ENCODE results near the gene ST8SIA4.

ST8SIA4 gene

DNA sequence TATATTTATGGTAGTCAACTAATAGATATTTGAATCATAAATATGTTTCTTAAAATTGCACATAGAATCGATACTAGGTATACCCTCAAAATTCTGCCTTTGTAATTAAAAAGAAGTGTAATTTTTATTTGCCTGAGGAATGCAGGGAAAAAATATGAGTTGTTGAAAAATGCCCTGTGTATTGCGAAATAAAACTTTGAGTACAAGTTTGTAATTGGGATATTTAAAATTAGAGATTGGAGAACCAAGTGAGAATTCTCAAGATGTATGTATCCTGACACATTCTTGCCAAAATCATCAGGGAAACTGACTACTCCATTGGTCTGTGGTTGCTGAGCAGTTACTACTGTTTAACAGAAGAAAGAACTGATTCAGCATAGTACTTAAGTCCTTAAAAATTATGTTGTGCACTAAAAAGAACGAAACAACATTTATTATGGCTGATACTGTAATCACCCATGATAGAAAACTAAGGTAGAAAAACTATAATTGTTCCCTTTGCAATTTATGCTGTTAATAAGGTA is 36.0 kb downstream of the ST8SIA4 start:
- no peak for DNase-seq (ENCODE audit: low spot score)

DNA sequence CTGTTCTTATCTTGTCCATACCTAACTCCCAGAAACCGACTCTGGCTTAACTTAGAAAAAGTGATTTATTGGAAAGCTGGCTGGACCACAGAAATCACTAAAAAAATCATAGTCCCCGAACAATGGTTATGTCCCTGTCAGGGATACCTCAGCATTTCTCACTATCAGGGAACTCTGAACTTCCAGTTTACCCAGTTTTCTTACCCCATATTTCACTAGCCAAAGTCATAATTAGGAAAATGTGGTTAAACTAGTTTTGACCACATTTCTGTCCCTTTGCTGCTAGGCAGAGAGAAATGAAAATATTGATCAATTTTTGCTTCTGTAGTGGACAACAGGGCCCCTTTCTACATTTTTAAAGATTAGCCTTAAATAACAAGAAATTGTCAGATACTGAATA is 38.2 kb downstream of the ST8SIA4 start:
- no peak for DNase-seq (ENCODE audit: low spot score)

DNA sequence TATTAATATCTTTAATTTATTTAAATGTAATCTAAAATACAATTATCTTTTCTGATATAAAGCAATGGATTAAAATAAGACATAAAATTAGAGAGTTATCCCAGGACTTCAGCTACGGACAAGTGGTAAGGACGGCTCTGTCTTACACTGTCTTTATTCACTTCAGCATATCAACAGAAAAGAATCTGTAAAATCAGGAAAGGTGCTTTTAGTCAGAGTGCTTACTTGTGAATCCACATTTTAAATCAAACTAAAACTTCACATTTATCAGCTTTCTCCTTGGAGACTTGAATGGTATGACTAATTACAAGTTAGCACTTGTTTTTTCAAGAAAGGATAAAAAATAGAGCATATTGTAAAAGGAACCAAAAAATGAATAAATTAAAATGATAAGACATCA is 39.3 kb downstream of the ST8SIA4 start:
- DNase-seq (ENCODE audit: low spot score), result no peak

DNA sequence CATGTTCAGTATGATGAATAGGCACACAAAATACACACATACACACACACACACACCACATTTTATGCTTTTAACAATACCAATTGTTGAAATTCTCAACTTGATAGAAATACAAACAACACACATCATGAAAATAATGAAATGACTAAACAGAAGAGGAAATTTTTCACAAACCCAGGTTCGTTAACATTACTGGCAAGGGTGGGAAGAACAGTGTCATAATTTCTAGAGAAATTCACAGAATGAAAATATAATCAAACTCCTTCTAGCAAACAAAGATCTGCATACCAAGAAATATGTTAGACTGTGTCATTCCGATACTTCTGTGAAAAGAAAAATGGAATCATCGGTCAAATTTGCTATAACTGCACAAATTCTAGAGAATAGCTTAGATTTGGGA is 41.9 kb downstream of the ST8SIA4 start:
- DNase-seq (ENCODE audit: low spot score), result no peak

DNA sequence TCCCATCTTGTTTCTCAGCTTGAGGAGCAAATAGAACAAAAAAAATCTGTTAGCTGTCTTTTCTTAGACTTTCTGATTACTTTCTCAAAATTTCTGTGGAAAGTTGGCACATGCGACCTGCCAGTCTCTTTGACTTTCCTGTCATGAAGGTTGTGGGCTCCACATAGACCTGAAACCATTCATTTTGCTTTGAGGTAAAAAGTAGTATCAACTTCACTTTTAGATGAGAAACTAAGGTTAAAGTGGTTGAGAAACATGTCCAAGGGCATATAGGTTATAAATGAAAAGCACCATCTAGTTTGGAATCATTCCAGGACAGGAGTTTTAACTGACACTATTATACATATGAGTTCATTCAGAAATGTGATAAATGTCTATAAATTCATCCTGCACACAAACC is 42.7 kb downstream of the ST8SIA4 start:
- no peak for DNase-seq (ENCODE audit: low spot score)

DNA sequence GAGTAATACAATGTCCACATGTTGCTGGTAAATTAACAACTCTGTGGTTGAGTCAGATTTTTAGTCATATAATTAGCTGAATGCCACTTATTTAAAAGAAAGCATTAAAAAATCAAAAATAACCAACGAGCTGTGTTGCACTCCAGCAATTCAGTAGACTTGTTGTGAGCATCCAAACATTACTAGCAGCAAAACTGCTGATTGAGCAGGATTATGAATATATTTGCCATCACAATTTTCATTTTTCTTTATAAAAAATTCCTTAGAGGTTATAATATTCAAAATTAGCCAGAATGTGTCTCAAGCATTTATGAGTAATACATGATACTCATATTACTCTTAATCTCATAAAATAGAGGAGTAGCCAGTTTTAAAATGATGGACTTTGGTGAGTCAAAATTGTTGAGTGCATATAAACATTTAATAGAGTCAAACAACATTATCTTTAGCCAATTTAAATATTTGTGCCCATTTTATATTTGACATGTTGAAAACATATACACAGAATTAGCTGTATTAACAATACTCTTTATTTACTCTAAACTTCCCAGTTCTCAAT is 44.0 kb downstream of the ST8SIA4 start:
- no peak for DNase-seq (ENCODE audit: low spot score)

DNA sequence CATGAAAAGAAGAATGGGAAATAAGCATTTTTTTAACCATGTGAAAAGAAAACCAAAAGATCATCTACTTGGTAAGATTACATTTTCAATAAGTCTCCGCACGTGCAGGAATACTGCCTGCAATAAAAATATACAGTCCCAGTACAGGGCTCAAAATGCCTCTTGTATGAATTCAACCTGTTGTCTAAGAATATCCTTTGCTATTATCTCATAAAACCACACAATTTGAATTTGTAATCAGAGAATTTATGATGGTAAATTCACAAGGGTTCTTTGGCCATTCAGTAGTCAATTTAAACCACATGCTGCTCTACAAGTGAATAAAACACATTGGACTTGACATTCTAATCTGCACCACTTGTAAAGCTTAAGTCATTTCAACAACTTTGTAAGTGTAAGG is 46.6 kb downstream of the ST8SIA4 start:
- DNase-seq (ENCODE audit: low spot score), result no peak

DNA sequence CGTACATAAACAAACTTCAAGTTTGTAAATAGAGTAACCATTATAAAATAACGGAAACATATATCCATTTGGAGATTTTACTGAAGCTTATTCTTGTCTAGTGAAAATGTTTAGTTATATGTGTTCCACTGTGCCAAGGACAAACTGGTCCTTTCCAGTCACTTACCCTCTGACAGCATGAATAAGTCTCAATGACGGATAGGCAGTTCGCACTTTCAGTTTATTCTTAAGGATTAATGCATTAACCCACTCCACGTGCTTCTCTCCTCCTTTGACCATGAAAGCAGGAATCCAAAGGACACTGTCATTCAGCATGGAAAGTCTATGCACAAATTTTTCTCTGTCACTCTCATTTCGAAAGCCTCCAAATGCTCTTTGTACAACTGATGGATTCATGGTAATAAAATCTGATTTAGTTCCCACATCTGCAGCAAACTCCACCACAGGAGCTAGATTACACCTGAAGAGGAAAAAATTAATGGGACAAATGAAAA is 47.1 kb downstream of the ST8SIA4 start:
- no peak for DNase-seq (ENCODE audit: low spot score)

DNA sequence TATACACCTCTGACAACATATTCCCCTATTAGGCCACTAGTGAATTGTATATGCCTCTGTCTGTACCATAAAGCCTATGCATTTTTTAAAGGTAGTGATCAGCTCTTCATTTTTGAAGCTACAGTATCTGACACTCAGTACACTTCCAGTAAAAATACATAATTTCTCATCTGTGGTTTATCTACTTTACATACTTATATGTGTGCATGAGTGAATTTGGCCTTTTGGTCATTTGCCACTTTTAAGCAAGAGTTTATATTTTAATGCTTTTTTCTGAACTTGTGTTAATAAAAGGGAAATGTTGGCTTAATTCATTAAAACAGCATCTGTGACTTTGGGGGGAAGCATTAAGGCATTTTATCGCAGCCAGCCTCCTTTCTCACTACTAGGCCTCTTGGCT is 47.8 kb downstream of the ST8SIA4 start:
- DNase-seq (ENCODE audit: low spot score), result no peak

DNA sequence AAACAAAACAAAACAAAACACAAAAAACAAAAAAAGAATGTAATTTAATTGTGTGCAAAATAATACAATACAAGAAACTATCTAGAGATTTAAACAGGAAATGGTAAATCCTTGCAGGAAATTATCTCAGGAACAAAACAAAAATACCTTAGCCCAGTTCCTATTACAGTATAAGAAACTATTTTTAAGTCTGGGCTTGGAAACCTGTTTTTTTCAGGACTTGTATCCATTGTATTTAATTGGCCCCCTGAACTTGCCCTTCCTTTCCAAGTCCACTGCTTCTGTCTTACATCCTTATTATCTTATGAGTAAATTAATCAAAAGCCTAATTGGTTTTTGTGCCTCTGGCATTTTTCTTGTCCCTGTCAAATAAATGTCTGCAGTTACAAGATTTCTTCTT is 48.5 kb downstream of the ST8SIA4 start:
- no peak for DNase-seq (ENCODE audit: low spot score)

DNA sequence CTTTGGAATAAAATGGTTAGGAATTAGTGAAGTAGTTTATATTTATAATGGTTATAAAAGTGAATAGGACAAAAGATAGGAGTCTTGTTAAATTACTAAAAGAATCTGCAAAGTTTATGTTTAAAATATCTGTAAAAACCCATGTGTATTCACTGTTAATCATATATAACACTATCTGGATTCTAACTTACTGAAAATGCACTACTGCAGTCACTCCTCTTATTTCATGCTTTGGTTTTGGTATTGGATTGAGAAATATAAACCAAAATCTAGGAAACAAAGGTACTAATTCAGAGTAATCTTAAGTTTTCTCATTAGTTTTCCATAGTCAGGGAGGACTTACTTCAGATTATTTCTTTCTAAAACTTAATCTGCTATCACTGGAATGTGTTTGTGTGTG is 49.5 kb downstream of the ST8SIA4 start:
- no peak for DNase-seq (ENCODE audit: low spot score)

DNA sequence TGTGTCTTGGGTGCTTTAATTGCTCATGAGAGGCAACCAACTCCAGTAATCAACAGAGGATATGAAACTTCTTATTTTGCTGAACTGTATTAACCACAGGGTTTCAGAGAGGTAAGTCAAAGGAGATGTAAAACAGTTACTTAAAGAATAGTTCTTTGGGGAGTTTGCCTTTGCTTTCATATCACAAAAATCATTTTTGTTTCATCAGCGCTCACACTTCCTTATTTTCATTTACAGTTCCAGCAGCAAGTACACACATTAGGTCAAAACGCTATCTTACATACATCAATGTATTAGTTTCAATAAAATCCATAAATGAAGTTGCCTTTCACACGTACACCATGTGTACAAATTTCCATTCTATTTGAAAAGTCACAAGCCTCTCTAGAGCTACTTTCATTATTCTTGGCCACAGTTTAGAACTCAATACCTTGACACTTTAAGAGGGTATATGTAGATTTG is 50.1 kb downstream of the ST8SIA4 start:
- DNase-seq (ENCODE audit: low spot score), result no peak

DNA sequence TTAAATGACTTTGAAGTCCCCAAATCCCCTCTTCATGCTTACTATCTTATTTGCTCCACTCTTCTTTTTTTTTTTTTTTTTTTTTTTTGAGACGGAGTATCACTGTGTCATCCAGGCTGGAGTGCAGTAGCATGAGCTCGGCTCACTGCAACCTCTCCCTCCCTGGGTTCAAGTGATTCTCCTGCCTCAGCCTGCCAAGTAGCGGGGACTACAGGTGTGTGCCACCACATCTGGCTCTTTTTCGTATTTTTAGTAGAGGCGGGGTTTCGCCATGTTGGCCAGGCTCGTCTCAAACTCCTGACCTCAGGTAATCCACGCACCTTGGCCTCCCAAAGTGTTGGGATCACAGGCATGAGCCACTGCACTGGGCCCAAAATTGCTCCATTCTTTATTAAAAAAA is 51.0 kb downstream of the ST8SIA4 start:
- DNase-seq (ENCODE audit: low spot score), result no peak

DNA sequence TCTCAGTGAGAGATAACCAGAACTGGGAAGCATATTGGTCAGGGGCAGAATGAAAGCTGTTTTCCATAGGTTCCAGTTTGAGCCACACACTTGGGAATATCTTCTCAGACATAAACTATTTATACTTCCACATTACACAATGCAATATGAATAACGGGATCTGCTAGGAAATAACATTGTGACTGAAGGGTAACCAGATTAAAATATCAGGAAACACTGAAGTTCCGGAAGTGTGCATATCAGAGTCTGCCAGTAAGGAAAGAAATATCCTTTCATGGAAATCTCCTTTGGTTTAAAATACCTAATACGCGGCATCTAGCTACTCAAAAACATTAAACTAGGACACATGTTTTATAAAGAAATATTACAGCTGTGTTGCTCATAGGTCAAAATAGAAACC is 56.3 kb downstream of the ST8SIA4 start:
- DNase-seq (ENCODE audit: low spot score), result no peak

DNA sequence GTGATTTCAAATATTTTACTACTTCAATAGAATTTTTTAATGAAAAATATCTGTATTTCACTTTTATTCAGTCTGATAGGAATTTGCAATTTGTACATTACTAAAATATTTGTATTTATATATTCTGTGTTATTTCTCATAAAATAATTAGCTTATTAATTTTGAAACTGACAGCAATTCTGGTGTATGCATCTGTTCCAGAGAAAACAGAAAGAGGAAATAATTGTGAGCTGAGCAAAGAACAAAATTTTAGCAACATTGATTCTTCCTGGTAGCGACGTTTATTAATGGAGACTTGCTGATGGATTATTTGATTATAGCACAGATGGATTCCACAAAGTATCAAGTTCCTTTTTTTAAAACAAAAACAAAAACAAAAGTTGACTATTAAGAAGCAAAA is 61.0 kb downstream of the ST8SIA4 start:
- DNase-seq (ENCODE audit: low spot score), result no peak

DNA sequence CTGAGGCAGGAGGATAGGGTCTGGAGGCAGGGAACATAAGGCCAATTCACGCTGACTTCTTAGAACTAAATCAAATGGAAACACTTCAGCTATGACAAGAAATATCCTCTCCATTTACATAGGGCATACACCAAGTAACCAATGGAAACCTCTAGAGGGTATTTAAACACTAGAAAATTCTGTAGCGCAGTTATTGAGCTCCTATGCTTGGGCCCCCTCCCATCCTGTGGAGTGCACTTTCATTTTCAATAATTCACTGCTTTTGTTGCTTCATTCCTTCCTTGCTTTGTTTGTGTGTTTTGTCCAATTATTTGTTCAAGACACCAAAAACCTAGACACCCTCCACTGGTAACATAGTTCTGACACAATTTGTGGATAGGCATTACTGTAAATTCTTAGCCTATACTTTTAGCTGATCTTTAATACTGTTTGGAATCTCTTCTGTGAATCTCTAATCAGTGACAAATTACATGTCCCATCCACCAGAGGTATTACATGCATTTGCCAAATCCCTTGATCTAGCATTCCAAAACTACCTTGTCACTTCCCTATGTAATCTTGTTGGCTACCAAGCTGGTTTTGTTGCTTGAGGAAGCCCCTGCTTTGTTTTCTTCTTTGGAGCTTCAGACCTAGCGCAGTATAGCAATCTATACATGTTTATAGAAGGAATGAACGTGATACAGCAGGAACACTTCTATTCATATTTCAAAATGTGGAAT is 61.6 kb downstream of the ST8SIA4 start:
- no peak for DNase-seq (ENCODE audit: low spot score)

DNA sequence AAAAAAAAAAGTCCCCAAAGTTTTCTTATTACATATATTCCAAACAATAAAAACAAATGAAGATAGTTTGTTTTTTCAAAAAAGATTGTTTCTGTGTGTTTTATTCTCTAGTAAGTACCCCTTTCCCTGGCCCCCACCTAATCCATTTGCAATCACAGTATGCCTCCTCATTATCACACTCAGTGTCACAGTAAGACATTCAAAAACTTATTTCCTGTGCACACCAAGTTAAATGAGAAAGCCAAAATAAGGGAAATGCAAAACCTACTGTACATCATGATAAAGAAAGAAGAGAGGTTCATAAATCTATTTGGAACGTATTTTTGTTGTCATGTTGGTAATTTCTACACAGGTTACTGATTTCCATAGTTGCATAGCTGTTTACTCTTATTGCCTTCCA is 62.3 kb downstream of the ST8SIA4 start:
- DNase-seq (ENCODE audit: low spot score), result no peak

DNA sequence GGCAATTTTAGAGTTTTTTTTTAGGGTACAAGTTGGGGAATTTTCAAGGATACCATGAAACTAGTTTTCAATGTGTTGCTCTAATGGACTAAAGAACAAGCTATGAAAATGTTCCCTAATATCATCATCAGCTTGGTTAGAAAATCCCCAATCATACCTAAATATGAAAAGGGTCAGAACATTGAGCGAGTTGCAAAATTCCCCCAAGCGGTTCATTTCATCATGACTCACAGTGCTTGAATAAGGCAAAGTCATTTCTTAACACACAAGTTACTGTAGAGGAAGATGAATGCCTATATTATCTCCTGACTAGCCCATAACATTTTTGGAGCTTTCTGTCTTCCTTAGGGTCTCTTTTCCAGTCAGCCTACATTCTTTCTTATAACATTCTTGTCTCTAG is 62.7 kb downstream of the ST8SIA4 start:
- no peak for DNase-seq (ENCODE audit: low spot score)

DNA sequence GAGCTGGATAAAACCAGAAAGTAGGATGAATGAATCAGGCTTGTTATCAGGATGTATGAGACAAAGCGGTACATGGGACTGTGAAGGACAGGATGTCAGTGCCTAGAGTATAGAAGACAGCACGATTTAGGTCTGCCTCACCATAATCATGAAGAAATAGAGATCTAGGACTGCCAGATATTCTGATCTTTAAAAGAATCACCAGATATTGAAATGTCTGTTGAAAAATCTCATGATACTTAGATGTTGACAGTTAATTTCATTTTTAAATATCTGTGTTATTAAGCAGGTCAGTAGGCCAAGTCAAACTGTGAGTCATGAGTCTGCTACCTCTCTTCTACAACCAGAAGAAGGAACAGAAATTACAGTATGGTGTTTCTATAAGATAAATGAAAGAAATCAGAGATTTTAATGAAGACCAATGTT is 65.0 kb downstream of the ST8SIA4 start:
- no peak for DNase-seq (ENCODE audit: low spot score)

DNA sequence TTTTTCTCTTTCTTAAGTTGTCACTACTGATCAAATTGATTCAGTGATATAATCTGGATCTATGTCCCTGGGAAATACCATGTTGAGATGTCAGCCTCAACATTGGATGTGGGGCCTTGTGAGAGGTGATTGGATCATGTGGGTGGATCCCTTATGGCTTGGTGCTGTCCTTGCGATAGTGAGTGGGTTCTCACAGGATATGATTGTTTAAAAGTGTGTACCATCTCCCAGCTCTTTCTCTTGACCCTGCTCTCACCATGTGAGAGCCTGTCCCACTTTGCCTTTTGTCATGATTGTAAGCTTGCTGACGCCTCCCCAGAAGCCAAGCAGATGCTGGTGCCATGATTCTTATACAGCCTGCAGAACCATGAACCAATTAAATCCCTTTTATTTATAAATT is 68.6 kb downstream of the ST8SIA4 start:
- no peak for DNase-seq (ENCODE audit: low spot score)

DNA sequence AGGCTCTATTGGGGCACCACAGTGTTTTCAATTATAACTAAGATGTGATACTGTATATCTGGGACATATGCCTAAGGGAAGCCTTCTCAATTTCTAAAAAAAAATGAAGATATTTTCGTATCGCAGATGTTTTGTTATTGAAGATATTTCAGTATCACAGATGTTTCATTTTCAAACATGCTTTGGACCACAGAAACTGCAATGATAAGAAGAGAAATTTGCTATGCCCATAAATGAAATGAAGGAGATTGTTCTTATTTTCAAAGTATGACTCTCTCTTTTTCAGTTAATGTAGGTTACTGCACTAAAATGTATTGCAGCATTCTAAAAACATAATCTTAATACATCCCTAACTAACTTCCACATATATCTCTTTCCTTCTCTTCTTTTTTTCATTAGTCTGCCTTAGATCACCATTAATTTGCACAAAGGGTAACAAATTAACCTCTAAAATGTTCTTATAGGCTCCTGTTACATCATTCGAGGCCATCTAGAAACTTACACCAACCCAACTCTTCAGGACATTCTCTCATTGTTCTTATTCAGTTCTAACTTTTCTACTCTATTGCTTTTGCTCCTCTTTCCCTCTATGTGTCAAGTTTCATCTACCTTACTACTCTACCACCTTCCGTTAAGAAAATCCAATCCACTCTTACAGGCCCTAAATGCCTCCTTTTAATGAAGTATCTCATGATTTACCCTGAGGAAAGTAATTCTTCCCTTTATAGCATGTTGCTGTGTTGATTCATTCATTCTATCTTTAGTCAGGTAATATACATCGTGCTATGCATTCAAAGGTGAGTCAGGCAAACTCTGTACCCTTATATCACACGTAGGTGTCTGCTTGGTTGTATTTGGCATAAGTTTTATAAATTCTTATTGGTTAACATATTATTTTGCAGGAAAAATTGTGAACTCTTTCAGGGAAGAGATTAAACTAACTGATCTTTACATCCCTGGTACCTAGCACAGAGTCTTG is 70.5 kb downstream of the ST8SIA4 start:
- no peak for DNase-seq (ENCODE audit: low spot score)

DNA sequence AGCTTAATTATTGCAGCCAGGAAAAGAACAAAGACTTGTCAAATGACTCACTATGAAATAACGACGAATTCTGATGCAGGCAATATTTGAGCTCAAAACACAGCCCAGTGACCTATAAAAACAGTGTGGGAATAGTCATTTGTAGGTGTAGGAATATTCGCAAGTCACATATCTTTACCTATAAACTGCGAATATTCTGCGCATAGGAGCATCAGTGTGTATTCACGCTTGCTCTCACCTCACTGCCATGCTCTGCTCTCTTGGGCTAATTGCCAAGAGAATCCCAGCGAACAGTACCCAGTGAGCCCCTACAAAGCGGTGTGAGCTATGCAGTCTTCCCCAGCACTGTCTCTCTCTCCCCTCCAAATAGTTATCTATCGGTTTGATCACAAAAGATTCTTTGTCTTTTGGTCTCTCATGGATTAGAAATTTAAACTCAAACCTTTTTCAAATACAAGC is 74.2 kb downstream of the ST8SIA4 start:
- peak; percentile 5 for DNase-seq (ENCODE audit: low spot score)
